CD14-positive monocyte (primary cell): Measurements from ENCODE around the gene SYNJ2. TPM values are rescaled to one million over a fixed set of nuclear protein-coding genes. Genes with fewer than 3 reads are reported as not detected.
A peak's percentile ranks its signal among the peaks of the same experiment; 100 is the strongest.

Source experiments
- DNase-seq, 3 donors: peaks; one replicate each; pipeline ENCODE4 v3.0.0-alpha.2; 2011 to 2022
- H2AFZ ChIP-seq: 2 replicates; pipeline ENCODE4 v1.6.0; 2012; ENCODE audit warnings: mild to moderate bottlenecking, low read depth, low read length, inconsistent platforms; ENCODE audit not compliant: insufficient read depth, poor library complexity, severe bottlenecking
- H3K27ac ChIP-seq, 2 donors: 1 replicate in 1 of 2; 2 replicates in 1 of 2; pipeline ENCODE4 v1.5.1; 2012 to 2013; ENCODE audit warnings: low read length in 2 of 2, control low read depth in 1 of 2, inconsistent platforms in 1 of 2, low read depth in 1 of 2, mild to moderate bottlenecking in 1 of 2
- H3K27me3 ChIP-seq, 2 donors: one replicate each; pipeline versions ENCODE4 v1.6.0 to v1.6.1; 2011 to 2013; ENCODE audit warnings: low read length in 2 of 2; ENCODE audit not compliant: control insufficient read depth in 2 of 2, insufficient read depth in 2 of 2
- H3K36me3 ChIP-seq, 2 donors: replicated peaks in 1 of 2; 1 replicate in 1 of 2; 2 replicates in 1 of 2; pipeline versions ENCODE4 v1.5.1 to v1.6.1; 2012 to 2013; ENCODE audit warnings: low read length in 2 of 2, control low read depth in 1 of 2, inconsistent platforms in 1 of 2, mild to moderate bottlenecking in 1 of 2; ENCODE audit not compliant: insufficient read depth in 2 of 2, control insufficient read depth in 1 of 2
- H3K4me1 ChIP-seq, 2 donors: 1 replicate in 1 of 2; 2 replicates in 1 of 2; pipeline versions ENCODE4 v1.5.1 to v1.6.1; 2012 to 2013; ENCODE audit warnings: low read length in 2 of 2, control low read depth in 1 of 2, inconsistent platforms in 1 of 2, mild to moderate bottlenecking in 1 of 2, moderate library complexity in 1 of 2; ENCODE audit not compliant: insufficient read depth in 2 of 2, control insufficient read depth in 1 of 2
- H3K4me2 ChIP-seq: replicated peaks from 2 replicates; pipeline ENCODE3; 2012; ENCODE audit warnings: low read length, moderate library complexity, mild to moderate bottlenecking; ENCODE audit not compliant: poor library complexity, severe bottlenecking; ENCODE audit errors: extremely low read depth
- H3K4me3 ChIP-seq, 3 experiments: fragments of 200-600 bp in 1 of 3; sonication (generic) in 1 of 3; replicated peaks in 1 of 3; 1 replicate in 2 of 3; 2 replicates in 1 of 3; pipeline ENCODE4 v1.5.1; 2011 to 2013; ENCODE audit warnings: low read length in 3 of 3, mild to moderate bottlenecking in 3 of 3, control low read depth in 2 of 3, low read depth in 2 of 3, inconsistent platforms in 1 of 3, moderate library complexity in 1 of 3
- H3K79me2 ChIP-seq: 2 replicates; pipeline ENCODE4 v1.6.0; 2012; ENCODE audit warnings: mild to moderate bottlenecking, control low read depth, inconsistent platforms, low read length, moderate library complexity; ENCODE audit not compliant: insufficient read depth
- H3K9ac ChIP-seq: 2 replicates; pipeline ENCODE4 v1.6.0; 2017; ENCODE audit warnings: low read length, mild to moderate bottlenecking; ENCODE audit not compliant: insufficient read depth, poor library complexity, severe bottlenecking
- H3K9me3 ChIP-seq, 2 donors: replicated peaks in 1 of 2; 1 replicate in 1 of 2; 2 replicates in 1 of 2; pipeline versions ENCODE4 v1.5.1 to v1.6.1; 2012 to 2013; ENCODE audit warnings: low read length in 2 of 2, control low read depth in 1 of 2; ENCODE audit not compliant: control insufficient read depth in 1 of 2, insufficient read depth in 1 of 2
- H4K20me1 ChIP-seq: 2 replicates; pipeline ENCODE4 v1.6.0; 2012; ENCODE audit warnings: mild to moderate bottlenecking, low read length, control low read depth, moderate library complexity; ENCODE audit not compliant: insufficient read depth
- H3K27ac Mint-ChIP-seq, 7 donors: one replicate each; pipeline ENCODE4 v1.8.0; 2020; ENCODE audit warnings: mild to moderate bottlenecking in 7 of 7, mixed read lengths in 7 of 7, moderate library complexity in 6 of 7, inconsistent platforms in 2 of 7
- H3K27me3 Mint-ChIP-seq, 3 donors: one replicate each; pipeline ENCODE4 v1.8.0; 2021 to 2022; ENCODE audit warnings: low read depth in 3 of 3, mild to moderate bottlenecking in 3 of 3, mixed read lengths in 3 of 3, moderate library complexity in 3 of 3, inconsistent platforms in 1 of 3
- H3K36me3 Mint-ChIP-seq, 2 donors: one replicate each; pipeline ENCODE4 v1.8.0; 2020; ENCODE audit warnings: mixed read lengths in 2 of 2, inconsistent platforms in 1 of 2, mild to moderate bottlenecking in 1 of 2
- H3K4me1 Mint-ChIP-seq: one replicate; pipeline ENCODE4 v1.8.0; 2020; ENCODE audit warnings: mild to moderate bottlenecking, mixed read lengths
- H3K4me3 Mint-ChIP-seq, 2 donors: one replicate each; pipeline ENCODE4 v1.8.0; 2020; ENCODE audit warnings: mild to moderate bottlenecking in 2 of 2, mixed read lengths in 2 of 2, moderate library complexity in 1 of 2
- H3K9me3 Mint-ChIP-seq, 7 donors: one replicate each; pipeline ENCODE4 v1.8.0; 2020 to 2022; ENCODE audit warnings: mixed read lengths in 7 of 7, mild to moderate bottlenecking in 6 of 7, moderate library complexity in 6 of 7, inconsistent platforms in 2 of 7
- CTCF ChIP-seq: fragments of 200-600 bp; IDR thresholded peaks from one replicate; pipeline ENCODE4 v1.8.0; 2022; ENCODE audit warnings: antibody characterized with exemption, mild to moderate bottlenecking
- WGBS: methylation state at CpG from one replicate; pipeline ENCODE4 v1.1.5; 2013; ENCODE audit warnings: missing lambda C conversion rate; ENCODE audit not compliant: insufficient coverage; 5-methylcytosine and 5-hydroxymethylcytosine counted together
- intact Hi-C, 2 donors: fragments of 100-400 bp; cut with micrococcal nuclease; formaldehyde crosslinking; loops; one replicate each; pipeline versions ENCODE4 v1.15.0 to v1.15.1; 2023
- polyA plus RNA-seq, 3 donors: library from polyadenylated mRNA; depleted of rRNA in 1 of 3; unstranded in 2 of 3; stranded (reverse) in 1 of 3; fragments of 300-500 nt in 2 of 3; fragments of >200 nt in 1 of 3; fragmentation: Illumina TruSeq in 2 of 3; gene quantifications; 1 replicate in 2 of 3; 2 replicates in 1 of 3; pipeline ENCODE4 v1.2.3, GENCODE V29; 2012 to 2021

Gene SYNJ2
- polyA plus RNA-seq, 3 donors = 0.82 to 2.0 (median 1.6) TPM

- Histone ChIP-seq H3K9me3 (no peaks in the 10 kb centered on the region), H3K27ac (no peak overlapping the region), H3K4me2 (no peak overlapping the region), H3K27me3 (no peaks in the 10 kb centered on the region), H3K79me2 (no peaks in the 10 kb centered on the region), H4K20me1 (no peaks in the 10 kb centered on the region), H3K4me3 (no peak overlapping the region), H3K36me3 (no peaks in the 10 kb centered on the region), H3K9ac (no peak overlapping the region), H3K4me1 (peaks cover 26 to 35% of the 10 kb centered on the region in 2 donors), H2AFZ (no peak overlapping the region)
- no peak for DNase-seq
- Mint-ChIP-seq H3K4me1 (peaks cover 36% of the 10 kb centered on the region), H3K27me3 (peaks cover 3 to 6% (median 3%) of the 10 kb centered on the region in 3 donors), H3K36me3 (peaks cover 0 to under 1% of the 10 kb centered on the region in 2 donors), H3K9me3 (peaks cover 0 to 8% (median 2%) of the 10 kb centered on the region in 7 donors), H3K4me3 (no peak overlapping the region), H3K27ac (peak overlapping the region in 1 of 7 donors; percentile 70)
- intact Hi-C loops = loop anchor here in 1 of 2 donors (5.0 kb wide), 1 partner anchor 67 kb away; no protein-coding TSS in a partner anchor
- 96% methylated on average over 10 of the region's 11 CpGs for WGBS
- TF ChIP-seq CTCF = no peak
Measured at GRCh38 chr6:158005626-158006180, 24.0 kb downstream of the SYNJ2 start.

- 94% methylated on average over 6 of the region's 7 CpGs for WGBS
- peak overlapping the region in 1 of 7 donors; percentile 20 for H3K27ac Mint-ChIP-seq
Measured at GRCh38 chr6:158006331-158006730, 24.7 kb downstream of the SYNJ2 start.

More at GRCh38 chr6:158006331-158006730, 24.7 kb downstream of the SYNJ2 start:
- Histone ChIP-seq H3K9ac (no peak overlapping the region), H2AFZ (no peak overlapping the region), H3K79me2 (no peaks in the 10 kb centered on the region), H3K36me3 (no peaks in the 10 kb centered on the region), H3K27me3 (no peaks in the 10 kb centered on the region), H3K27ac (no peak overlapping the region), H3K4me1 (peaks cover 26 to 35% of the 10 kb centered on the region in 2 donors), H3K4me2 (no peak overlapping the region), H3K4me3 (no peak overlapping the region), H3K9me3 (no peaks in the 10 kb centered on the region), H4K20me1 (no peaks in the 10 kb centered on the region)
- Mint-ChIP-seq H3K36me3 (peaks cover 0 to 6% of the 10 kb centered on the region in 2 donors), H3K4me3 (no peak overlapping the region), H3K4me1 (peaks cover 37% of the 10 kb centered on the region), H3K27me3 (peaks cover 3 to 5% (median 3%) of the 10 kb centered on the region in 3 donors), H3K9me3 (peaks cover 0 to 6% (median 2%) of the 10 kb centered on the region in 7 donors)
- DNase-seq = no peak
- TF ChIP-seq CTCF = no peak
- intact Hi-C loops = loop anchor here in 1 of 2 donors (5.0 kb wide), 1 partner anchor 66 kb away; no protein-coding TSS in a partner anchor
